GM18519 (cell line): Measurements from ENCODE around the gene STUB1.

Source experiments
- ATAC-seq: cut with Tn5 transposase; IDR thresholded peaks from one replicate; pipeline ENCODE4 v1.9.1; 2021; ENCODE audit warnings: mild to moderate bottlenecking, moderate library complexity; ENCODE audit not compliant: unreplicated experiment, low FRiP score

STUB1 gene

DNA sequence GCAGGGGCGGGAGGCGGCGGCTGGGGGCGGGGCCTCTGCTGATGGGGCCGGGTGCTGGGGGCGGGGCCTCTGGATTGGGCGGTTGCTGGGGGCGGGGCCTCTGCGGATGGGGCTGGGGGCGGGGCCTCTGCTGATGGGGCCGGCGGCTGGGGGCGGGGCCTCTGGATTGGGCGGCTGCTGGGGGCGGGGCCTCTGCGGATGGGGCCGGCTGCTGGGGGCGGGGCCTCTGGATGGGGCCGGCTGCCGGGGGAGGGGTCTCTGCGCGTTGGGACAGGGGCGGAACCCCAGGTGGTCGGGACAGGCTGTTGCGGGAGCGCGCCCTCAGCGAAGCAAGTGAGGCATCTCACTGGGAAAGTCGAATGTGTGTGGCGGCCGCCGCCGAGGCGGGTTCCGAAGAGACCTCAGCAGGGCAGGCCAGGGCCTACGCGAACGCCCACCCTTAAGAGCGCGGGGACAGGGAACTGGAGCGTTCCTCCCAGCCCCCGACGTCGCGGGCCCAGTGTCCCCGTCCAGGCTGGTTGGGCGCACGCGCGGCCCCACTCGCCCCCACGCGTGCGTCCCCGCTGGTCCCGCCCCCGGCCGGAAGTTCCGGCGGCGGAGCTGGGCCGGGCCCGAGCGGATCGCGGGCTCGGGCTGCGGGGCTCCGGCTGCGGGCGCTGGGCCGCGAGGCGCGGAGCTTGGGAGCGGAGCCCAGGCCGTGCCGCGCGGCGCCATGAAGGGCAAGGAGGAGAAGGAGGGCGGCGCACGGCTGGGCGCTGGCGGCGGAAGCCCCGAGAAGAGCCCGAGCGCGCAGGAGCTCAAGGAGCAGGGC, at the start of gene STUB1:
TSS of gene STUB1 (plus strand) at position 597 of the 811 bp plus-strand sequence. CDS start at position 713, 116 bp downstream.
- peak; percentile 24 for ATAC-seq

DNA sequence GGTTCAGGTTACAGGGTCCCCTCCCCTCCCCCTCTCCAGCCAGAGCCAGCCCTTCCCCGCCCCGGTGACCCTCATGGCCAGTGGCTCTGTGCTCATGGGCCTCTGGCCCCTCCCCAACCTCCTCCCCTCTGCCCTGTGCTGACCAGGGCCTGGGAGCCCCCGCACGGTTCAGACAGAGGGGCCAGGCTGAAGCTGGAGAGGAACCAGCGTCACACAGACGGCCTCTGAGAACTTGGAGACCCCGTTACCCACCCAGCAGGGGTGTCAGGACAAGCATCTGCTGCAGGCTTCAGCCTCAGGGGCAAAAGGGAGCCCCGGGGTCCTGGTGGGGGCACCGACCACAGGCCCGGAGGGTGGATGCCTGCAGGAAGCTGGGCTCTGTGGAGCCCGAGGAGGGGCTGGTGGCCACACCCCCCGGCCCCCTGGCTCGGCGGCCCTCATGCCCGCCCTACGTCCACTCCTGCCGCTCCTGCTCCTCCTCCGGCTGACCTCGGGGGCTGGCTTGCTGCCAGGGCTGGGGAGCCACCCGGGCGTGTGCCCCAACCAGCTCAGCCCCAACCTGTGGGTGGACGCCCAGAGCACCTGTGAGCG, 49.3 kb upstream of the STUB1 start, which contains the start of gene WFIKKN1:
TSS of gene WFIKKN1 (plus strand) at position 171 of the 591 bp plus-strand sequence. CDS start at position 440, 269 bp downstream.
- ATAC-seq = no peak

DNA sequence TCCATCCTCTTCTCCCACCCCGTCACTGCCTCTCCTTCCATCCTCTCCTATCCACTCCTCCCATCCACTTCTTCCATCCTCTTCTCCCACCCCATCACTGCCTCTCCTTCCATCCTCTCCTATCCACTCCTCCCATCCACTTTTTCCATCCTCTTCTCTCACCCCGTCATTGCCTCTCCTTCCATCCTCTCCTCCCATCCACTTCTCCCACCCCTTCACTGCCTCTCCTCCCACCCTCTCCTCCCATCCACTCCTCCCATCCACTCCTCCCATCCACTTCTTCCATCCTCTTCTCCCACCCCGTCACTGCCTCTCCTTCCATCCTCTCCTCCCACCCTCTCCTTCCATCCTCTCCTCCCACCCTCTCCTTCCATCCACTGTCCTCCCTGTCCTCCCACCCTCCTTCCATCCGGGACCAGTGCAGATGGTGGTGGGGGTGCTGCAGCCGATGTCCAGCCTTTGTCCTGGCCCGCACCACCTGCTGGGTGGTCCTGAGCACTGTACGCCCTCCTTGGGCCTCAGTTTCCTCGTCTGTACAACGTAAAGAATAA, 48.3 kb upstream of the STUB1 start:
- ATAC-seq = no peak

DNA sequence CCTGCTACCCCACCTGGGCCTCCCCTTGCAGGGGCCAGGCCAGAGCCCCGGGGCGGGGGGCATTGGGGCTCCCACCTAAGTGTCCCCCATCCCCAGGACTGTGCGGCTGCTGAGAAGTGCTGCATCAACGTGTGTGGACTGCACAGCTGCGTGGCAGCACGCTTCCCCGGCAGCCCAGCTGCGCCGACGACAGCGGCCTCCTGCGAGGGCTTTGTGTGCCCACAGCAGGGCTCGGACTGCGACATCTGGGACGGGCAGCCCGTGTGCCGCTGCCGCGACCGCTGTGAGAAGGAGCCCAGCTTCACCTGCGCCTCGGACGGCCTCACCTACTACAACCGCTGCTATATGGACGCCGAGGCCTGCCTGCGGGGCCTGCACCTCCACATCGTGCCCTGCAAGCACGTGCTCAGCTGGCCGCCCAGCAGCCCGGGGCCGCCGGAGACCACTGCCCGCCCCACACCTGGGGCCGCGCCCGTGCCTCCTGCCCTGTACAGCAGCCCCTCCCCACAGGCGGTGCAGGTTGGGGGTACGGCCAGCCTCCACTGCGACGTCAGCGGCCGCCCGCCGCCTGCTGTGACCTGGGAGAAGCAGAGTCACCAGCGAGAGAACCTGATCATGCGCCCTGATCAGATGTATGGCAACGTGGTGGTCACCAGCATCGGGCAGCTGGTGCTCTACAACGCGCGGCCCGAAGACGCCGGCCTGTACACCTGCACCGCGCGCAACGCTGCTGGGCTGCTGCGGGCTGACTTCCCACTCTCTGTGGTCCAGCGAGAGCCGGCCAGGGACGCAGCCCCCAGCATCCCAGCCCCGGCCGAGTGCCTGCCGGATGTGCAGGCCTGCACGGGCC, 47.5 kb upstream of the STUB1 start:
- no peak for ATAC-seq

DNA sequence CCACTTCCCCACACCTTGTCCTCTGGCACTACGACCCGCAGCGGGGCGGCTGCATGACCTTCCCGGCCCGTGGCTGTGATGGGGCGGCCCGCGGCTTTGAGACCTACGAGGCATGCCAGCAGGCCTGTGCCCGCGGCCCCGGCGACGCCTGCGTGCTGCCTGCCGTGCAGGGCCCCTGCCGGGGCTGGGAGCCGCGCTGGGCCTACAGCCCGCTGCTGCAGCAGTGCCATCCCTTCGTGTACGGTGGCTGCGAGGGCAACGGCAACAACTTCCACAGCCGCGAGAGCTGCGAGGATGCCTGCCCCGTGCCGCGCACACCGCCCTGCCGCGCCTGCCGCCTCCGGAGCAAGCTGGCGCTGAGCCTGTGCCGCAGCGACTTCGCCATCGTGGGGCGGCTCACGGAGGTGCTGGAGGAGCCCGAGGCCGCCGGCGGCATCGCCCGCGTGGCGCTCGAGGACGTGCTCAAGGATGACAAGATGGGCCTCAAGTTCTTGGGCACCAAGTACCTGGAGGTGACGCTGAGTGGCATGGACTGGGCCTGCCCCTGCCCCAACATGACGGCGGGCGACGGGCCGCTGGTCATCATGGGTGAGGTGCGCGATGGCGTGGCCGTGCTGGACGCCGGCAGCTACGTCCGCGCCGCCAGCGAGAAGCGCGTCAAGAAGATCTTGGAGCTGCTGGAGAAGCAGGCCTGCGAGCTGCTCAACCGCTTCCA, 46.7 kb upstream of the STUB1 start:
- ATAC-seq = no peak

DNA sequence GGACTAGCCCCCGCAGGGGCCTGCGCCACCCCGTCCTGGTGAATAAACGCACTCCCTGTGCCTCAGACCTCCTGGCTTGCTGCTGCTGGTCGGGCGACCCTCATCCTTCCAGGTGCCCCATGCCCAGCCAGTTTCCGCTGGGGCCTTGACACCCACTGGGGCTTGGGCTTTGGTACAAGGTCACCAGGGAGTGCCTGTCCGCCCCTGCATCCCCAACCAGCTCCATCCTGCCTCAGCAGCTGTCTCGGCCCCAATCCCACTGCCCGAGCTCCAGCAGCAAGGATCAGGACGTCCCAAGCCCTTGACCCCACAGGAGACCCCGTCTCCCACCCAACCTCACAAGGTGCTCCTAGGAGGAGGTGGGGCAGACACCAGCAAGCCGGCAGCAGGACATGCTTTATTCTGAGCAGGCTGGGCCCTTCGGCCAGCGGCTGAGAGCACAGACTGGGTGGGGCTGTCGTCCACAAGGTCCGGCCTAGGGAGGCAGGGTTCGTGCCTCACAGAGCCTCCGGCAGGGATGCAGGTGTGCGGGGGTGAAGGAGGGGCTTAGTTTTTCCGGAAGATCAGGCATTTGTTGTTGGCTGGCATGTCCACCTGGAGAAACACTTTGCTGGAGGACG, 46.0 kb upstream of the STUB1 start:
- ATAC-seq = no peak

DNA sequence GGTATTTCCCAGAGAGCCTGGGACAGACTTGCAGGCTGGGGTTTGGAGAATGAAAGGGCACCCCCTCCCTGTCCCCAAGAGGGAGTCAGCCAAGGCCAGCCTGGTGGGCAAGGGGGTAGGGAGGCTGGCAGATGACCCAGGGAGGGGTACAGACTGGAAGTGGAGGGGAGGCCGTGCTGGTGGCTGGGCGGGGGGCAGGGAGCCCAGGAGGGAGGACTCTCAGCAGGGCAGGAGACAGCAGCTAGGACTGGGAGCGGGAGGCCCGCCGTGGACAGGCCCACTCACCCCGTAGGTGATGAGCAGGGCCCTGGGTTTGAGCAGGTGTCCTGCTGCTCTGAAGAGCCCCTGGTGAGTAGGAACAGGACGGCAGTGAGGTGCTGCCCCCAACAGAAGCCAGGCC, 45.2 kb upstream of the STUB1 start:
- no peak for ATAC-seq

DNA sequence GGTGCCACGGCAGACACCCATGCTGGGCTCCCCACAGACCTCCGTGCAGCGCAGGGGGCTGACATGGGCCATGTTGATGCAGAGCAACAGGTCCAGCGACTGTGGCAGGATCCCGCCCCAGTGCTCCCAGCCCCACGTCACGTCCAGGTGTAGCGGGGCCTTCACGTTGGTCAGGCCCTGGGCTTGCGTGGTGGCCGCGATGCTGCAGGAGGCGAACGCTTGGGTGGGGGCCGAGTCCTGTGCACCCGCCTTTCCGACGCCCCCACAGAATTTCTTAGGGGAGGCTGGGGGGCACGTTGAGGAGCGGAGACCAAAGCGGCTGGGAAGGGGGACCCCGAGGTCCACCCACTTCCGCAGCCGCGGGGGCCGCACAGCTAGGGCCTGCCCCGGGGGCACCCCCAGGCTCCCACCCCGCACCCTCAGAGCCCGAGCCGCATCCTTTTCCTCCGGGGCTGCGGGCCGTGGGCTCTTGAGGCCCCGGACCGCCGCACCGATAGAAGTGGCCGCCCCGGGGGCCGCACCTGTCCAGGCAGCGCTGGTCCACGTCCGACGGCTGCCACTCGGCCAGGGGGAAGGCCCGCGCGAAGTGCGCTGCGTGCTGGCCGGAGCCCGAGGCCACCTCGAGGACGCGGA, 44.5 kb upstream of the STUB1 start:
- ATAC-seq = peak; percentile 2

DNA sequence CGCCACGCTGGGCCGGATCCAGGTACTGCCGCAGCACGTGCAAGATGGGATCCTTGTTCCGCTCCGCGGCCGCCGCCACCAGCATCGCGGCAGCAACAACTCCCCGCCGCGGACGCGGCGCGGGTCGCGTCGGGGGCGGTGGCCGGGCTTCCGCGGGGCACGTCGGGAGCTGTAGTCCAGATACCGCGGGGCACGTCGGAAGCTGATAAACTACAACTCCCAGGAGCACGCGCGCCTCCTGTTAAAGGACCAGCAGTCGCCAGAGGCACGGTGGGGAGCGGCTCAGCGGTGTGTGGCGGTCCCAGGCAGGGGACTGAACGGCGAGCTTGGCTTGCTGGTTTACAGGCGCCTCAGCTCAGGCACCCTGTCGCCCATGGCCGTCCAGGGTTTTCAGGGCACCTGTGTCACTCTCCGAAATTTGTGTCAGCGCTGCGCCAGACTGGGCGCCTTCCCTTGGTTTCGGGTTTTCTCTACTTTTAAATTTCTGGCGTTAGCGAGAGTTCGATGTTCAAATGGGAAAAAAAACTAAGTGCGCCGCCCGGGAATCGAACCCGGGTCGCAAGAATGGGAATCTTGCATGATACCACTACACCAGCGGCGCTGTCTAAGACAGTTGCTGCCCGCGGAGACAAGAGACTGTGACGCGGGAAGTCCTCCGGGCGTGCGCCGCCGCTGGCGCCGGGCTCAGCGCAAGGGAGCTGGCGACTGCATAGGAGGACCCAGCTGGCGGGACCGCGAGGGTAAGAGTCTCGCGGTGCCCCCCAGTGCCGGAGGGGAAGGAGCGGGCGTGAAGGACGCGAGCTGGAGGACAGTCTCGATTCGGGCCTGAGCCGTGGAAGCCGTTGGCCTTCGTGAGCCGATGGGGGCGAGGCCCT, 43.8 kb upstream of the STUB1 start, which contains the start of gene METTL26:
TSS of gene METTL26 (minus strand) at position 100 of the 875 bp plus-strand sequence. CDS start at position 85, 15 bp downstream.
- peak; percentile 41 for ATAC-seq

DNA sequence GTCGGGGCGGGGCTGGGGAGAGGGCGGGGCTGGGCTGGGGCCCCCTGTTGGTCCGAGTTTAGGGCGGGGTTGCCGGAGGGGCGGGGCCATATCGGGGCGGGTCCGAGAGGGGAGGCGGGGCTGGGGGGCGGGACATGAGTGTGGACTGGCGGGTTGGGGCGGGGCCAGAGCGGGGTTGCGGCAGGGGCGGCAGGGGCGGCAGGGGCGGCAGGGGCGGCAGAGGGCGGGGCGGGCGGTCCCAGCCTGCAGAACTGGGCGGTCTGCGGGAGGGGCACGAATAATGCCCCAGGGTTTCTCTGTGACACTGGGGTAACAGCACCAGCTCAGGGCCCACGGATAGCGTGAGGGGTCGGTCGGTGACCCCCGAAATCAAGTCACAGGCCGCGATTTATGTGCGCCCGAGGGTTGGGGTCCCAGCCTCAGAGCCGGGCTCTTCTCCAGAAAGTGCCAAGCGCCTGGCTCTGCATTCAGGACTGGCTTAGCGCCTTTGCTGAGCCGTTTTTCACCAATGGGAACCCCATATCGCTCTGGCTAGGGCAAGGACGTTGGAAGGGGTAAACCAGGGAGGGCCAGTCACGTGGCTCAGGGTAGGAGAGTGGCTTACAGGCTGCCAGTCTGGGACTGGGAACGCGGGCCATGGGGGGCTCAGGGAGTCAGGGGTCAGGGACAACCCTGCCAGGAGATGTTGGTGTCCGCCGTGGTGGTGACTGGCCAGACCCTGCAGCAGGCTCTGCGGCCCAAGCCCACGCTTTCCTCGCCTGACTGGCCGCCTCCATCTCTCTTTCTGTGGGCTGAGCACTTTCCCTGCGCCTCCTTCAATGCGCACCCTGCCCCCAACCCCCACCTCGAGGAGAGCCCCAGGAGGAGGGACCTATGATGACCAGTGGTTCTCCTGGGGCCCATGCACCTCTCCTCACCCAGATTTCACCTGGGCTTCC, 42.9 kb upstream of the STUB1 start:
- no peak for ATAC-seq

DNA sequence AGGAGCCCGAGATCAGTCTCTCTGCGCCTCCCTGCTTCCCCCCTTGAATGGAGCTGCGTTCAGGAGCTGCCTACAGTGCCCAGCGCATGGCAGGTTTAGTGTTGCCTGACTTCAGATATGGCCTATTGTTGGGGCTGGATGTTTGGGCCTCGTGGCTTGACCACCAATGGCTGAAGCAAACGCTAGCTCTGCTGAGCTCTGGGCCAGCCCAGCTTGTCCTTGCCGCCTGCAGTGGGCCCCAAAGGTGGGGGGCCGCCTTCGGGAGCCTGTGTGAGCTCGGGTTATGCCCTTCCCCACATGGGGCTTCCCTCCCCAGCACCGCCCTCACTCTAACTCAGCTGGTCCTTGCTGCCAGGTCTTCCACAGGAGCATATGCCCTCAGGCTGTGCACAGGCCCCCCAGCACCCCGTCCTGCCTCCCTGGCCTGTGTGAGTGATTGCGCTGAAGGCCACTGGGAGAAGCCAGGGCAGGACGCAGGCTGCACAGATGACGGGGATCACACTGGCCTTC, 42.1 kb upstream of the STUB1 start:
- no peak for ATAC-seq

DNA sequence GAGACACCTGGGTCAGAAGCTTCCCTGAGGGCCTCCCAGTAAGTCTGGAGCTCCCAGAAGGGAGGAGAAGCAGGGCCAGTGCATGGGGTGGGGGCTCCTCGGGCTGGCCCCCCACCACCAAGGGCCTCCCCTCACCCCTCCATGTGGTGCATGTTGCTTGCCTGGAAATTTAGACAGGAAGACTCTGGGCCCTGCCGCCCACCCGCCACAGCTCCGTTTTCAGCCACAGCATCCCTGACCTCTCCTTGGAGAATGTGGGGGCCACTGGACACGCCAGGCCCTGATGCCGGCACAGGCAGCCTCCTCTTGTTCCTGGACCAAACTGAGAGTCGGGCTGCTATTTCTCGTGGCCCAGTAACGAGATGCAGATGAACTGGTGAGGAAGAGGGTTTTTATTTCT, 41.4 kb upstream of the STUB1 start:
- ATAC-seq = no peak

DNA sequence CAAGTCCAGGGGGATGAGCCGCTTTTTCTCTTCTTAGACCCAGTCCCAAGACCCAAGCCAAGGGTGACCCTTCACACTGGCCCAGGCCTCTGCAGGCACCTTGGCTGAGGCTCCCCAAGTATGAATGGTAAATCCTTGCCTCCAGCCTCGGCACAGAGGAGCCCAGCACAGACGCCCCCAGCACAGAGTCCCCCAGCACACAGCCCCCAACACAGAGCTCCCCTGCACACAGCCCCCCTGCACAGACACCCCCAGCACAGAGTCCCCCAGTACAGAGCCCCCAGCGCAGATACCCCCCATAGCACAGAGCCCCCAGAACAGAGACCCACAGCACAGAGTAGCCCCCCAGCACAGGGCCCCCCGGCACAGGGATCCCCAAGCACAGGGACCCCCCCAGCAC, 39.6 kb upstream of the STUB1 start:
- ATAC-seq = no peak

DNA sequence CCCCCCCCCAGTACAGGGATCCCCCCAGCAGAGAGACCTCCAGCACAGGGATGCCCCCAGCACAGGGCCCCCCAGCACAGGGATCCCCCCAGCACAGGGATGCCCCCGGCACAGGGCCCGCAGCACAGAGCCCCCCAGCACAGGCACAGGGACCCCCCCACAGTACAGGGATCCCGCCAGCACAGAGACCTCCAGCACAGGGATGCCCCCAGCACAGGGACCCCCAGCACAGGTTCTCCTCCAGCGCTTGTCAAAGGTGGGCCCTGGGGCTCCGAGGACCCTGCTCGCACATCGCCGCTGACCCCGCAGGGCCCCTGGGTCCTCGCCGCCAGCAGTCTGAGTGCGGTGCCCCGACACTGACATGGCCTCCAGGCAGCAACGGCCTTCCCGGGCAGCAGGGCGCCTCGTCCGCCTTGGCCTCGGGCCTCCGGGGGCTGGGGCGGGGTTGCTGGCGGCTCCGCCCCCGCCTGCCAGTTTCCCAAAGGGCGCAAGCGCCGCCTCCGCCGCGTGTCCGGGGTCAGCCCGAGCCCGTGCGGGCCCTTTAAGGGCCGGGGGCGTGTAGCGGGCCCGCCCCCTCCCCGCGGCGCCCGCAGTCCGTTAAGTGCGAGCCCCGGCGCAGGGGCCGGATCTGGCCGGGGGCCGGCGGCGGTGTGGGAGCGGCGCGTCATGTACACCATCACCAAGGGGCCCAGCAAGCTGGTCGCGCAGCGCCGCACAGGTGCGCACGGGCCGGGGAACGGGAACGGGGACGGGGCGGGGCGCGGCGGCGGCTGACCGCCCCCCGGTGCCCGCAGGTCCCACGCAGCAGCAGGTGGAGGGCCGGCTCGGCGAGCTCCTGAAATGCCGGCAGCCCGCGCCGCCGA, 38.7 kb upstream of the STUB1 start, which contains the start of gene MCRIP2:
TSS of gene MCRIP2 (plus strand) at position 503 of the 863 bp plus-strand sequence. CDS start at position 667, 164 bp downstream.
- peak; percentile 30 for ATAC-seq

DNA sequence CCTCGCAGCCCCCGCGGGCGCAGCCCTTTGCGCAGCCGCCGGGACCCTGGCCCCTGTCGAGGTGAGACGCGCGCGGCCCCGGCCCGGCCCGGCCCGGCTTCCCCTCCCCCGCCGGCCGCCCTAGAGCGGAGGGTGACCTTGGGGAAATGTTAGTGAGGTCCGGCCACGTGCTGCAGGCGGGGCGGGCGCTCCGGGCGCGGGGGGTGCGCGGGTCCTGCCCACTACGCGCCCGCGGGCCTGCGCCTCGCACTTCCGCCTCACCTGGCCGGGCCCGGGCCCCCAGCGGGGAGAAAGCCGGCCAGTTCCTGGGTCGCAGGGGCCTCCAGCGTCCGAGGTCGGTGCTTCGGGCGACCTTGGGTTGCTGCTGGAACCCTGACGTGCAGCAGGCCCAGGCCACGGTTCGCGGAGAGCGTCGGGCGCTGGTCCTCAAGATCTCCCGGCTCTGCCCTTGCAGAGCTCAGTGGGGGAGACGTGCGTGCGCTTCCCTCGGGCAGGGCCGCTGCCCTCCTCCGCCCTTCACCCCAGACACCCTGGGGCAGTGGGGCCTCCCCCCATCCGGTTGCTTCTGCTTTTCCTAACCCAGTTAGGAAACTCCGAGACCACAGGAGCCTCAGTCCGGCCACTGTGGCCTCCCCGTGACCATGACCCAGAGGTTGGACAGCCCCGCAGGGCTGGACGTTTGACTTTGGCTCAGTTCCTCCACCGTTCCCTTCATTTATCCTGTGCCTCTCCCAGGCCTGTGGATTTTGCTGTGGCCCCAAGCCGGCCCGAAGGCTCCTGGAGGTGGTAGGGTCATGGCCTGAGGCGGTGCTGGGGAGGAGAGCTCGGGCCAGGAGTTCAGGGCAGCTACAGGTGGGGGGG, 37.8 kb upstream of the STUB1 start:
- peak; percentile 17 for ATAC-seq
